Panc1 (cell line): ENCODE measurements around the gene SOX9. TPM values are rescaled to one million over a fixed set of nuclear protein-coding genes. Genes with fewer than 3 reads are reported as not detected.

Source experiments
- ATAC-seq: fragments of 200-7000 bp; cut with Tn5 transposase; 2 replicates; pipeline ENCODE4 v1.9.1; 2020; ENCODE audit warnings: mild to moderate bottlenecking, moderate library complexity
- BruUV-seq: library from RNA; stranded (reverse); fragments of 400-500 nt; replicated peaks from 2 replicates; lab custom pipeline; 2021; lab: Mats Ljungman, UMichigan
- CTCF ChIA-PET: fragments of 300-600 bp; sonication (Branson Sonifier 250); formaldehyde crosslinking; loops from one replicate; lab custom pipeline; 2022; ENCODE audit warnings: antibody characterized with exemption; lab: Charles Lee
- POLR2A ChIA-PET: fragments of 300-600 bp; sonication (Branson Sonifier 250); formaldehyde crosslinking; loops from one replicate; lab custom pipeline; 2022; ENCODE audit warnings: antibody characterized with exemption; lab: Charles Lee
- DNase-seq: peaks from one replicate; pipeline ENCODE4 v3.0.0-alpha.2; 2010; ENCODE audit warnings: low read depth, low spot score
- H3K27ac ChIP-seq: 2 replicates; pipeline ENCODE4 v1.5.1; 2011; ENCODE audit warnings: mild to moderate bottlenecking, low read length, inconsistent platforms
- H3K27me3 ChIP-seq: fragments of 200-500 bp; sonication (Bioruptor generic); 2 replicates; pipeline ENCODE4 v1.6.0; 2014; ENCODE audit warnings: low read length, inconsistent platforms; ENCODE audit not compliant: control insufficient read depth, insufficient read depth
- H3K36me3 ChIP-seq: fragments of 200-500 bp; sonication (Bioruptor generic); 2 replicates; pipeline ENCODE4 v1.5.1; 2014; ENCODE audit warnings: inconsistent platforms, mild to moderate bottlenecking, low read length, moderate library complexity; ENCODE audit not compliant: control insufficient read depth, insufficient read depth
- H3K4me1 ChIP-seq: 2 replicates; pipeline ENCODE4 v1.5.1; 2011; ENCODE audit warnings: inconsistent platforms, mild to moderate bottlenecking, low read length, moderate library complexity; ENCODE audit not compliant: control insufficient read depth, insufficient read depth
- H3K4me3 ChIP-seq, 2 experiments: 2 replicates each; pipeline ENCODE4 v1.5.1; 2011 to 2012; ENCODE audit warnings: low read depth in 2 of 2, low read length in 2 of 2, mild to moderate bottlenecking in 2 of 2, inconsistent platforms in 1 of 2, moderate library complexity in 1 of 2
- H3K9me3 ChIP-seq: fragments of 200-500 bp; sonication (Bioruptor generic); 2 replicates; pipeline ENCODE4 v1.5.1; 2014; ENCODE audit warnings: low read depth, mild to moderate bottlenecking, inconsistent platforms, low read length, moderate library complexity; ENCODE audit not compliant: control insufficient read depth, insufficient read depth
- POLR2AphosphoS5 ChIP-seq: IDR thresholded peaks from 2 replicates; pipeline ENCODE4 v1.6.1; 2012; ENCODE audit warnings: mild to moderate bottlenecking, low read depth, low read length, moderate library complexity
- SIN3A ChIP-seq: IDR thresholded peaks from 2 replicates; pipeline ENCODE4 v1.6.1; 2012; ENCODE audit warnings: low read depth, mild to moderate bottlenecking, low read length, moderate library complexity, borderline replicate concordance; ENCODE audit not compliant: insufficient read depth
- TCF7L2 ChIP-seq: IDR thresholded peaks from 2 replicates; pipeline ENCODE4 v1.6.1; 2011; ENCODE audit warnings: mild to moderate bottlenecking, low read depth, low read length, inconsistent platforms
- in situ Hi-C: cut with HindIII; loops from 2 replicates; pipeline ENCODE4 v1.10.0; 2016; ENCODE audit warnings: low sequenced_read_pairs, low pct_unique_long_range_greater_than_20kb
- intact Hi-C: fragments of 100-400 bp; cut with micrococcal nuclease; formaldehyde crosslinking; loops from one replicate; pipeline ENCODE4 v1.10.0; 2022; ENCODE audit not compliant: unreplicated experiment
- total RNA-seq: library from RNA; stranded (reverse); gene quantifications from one replicate; pipeline ENCODE4 v1.2.1, GENCODE V29; 2021; ENCODE audit not compliant: unreplicated experiment
- TF ChIP-seq, protein P1 (sequence below), 2 experiments: IDR thresholded peaks; 2 replicates each; pipeline ENCODE4 v1.6.1; 2011 to 2012; ENCODE audit warnings: low read depth in 2 of 2, control low read depth in 1 of 2, low read length in 1 of 2, mild to moderate bottlenecking in 1 of 2, moderate library complexity in 1 of 2; ENCODE audit not compliant: insufficient read depth in 1 of 2
- TF ChIP-seq, protein P2 (sequence below): fragments of 450-650 bp; IDR thresholded peaks from 2 replicates; pipeline ENCODE4 v1.5.1; 2017; ENCODE audit warnings: mild to moderate bottlenecking

Gene SOX9
- total RNA-seq, 1 experiment from 2014 or later = 79.5 TPM

- in situ Hi-C loops = no loop called here
Measured at GRCh38 chr17:72152387-72152929, 31.6 kb downstream of the SOX9 start.

DNA sequence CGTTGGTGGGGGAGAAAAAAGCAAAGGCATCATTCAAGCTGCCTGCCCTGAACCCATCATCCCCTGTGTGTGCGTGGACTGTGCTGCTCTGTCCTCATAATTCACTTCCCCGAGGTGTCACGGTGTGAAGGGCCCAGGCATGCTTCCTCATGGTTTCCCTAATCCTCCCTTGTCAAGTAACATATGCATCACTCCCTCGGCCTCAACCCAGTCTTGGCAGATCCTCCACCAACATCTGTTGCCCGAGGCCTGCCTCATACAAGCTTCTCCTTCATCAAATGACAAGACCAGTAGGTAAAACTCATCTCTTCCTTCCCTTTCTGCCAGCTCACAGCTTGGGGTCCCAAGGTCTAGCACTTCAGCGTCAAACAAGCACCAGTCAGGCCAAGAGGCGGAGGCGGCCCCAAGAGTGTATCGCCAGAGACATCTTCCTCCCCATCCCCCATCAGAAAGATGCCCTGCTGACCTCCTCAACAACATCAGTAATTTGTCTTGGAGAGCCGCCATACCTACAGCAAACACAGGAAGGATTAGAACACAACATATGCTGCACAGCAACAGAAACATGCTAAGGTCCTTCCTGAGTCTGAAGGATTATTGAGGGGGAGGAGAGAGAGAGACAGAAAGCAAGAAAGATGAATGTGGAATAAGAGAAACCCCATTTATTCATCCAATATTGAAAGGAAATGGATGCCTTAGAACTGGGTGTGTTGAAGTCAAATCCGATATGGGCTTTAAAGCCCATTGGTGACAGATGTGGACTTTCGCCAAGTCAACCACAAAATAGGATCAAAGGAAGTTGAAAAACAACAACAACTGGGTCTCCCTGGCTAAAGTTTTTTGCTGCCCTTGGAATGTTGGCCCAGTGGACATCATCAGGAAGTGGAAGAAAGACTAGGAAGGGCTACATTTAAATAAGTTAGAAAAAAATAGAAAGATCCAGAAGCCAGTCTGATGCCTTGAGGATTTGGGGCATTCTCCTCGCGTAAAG is 38.4 kb downstream of the SOX9 start:
- TF ChIP-seq, protein P1, sequence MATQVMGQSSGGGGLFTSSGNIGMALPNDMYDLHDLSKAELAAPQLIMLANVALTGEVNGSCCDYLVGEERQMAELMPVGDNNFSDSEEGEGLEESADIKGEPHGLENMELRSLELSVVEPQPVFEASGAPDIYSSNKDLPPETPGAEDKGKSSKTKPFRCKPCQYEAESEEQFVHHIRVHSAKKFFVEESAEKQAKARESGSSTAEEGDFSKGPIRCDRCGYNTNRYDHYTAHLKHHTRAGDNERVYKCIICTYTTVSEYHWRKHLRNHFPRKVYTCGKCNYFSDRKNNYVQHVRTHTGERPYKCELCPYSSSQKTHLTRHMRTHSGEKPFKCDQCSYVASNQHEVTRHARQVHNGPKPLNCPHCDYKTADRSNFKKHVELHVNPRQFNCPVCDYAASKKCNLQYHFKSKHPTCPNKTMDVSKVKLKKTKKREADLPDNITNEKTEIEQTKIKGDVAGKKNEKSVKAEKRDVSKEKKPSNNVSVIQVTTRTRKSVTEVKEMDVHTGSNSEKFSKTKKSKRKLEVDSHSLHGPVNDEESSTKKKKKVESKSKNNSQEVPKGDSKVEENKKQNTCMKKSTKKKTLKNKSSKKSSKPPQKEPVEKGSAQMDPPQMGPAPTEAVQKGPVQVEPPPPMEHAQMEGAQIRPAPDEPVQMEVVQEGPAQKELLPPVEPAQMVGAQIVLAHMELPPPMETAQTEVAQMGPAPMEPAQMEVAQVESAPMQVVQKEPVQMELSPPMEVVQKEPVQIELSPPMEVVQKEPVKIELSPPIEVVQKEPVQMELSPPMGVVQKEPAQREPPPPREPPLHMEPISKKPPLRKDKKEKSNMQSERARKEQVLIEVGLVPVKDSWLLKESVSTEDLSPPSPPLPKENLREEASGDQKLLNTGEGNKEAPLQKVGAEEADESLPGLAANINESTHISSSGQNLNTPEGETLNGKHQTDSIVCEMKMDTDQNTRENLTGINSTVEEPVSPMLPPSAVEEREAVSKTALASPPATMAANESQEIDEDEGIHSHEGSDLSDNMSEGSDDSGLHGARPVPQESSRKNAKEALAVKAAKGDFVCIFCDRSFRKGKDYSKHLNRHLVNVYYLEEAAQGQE (IDR thresholded peaks at IDR 0.05; ENCODE audit: insufficient read depth in 1 of 2, low read depth in 2 of 2, low read length in 1 of 2) = no peak
- TF ChIP-seq POLR2AphosphoS5 (no peak), TCF7L2 (no peak), SIN3A (no peak)
- TF ChIP-seq, protein P2, sequence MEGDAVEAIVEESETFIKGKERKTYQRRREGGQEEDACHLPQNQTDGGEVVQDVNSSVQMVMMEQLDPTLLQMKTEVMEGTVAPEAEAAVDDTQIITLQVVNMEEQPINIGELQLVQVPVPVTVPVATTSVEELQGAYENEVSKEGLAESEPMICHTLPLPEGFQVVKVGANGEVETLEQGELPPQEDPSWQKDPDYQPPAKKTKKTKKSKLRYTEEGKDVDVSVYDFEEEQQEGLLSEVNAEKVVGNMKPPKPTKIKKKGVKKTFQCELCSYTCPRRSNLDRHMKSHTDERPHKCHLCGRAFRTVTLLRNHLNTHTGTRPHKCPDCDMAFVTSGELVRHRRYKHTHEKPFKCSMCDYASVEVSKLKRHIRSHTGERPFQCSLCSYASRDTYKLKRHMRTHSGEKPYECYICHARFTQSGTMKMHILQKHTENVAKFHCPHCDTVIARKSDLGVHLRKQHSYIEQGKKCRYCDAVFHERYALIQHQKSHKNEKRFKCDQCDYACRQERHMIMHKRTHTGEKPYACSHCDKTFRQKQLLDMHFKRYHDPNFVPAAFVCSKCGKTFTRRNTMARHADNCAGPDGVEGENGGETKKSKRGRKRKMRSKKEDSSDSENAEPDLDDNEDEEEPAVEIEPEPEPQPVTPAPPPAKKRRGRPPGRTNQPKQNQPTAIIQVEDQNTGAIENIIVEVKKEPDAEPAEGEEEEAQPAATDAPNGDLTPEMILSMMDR = no peak
- DNase-seq = no peak
- CTCF ChIA-PET = no interaction called here
- POLR2A ChIA-PET = no interaction called here
- no peaks in the 10 kb centered on the region for H3K4me1 ChIP-seq
- H3K27ac ChIP-seq = no peak overlapping the region
- ATAC-seq = no peak
- no peak overlapping the region for H3K4me3 ChIP-seq
- in situ Hi-C loops (no loop called here), intact Hi-C loops (no loop called here)
- BruUV-seq = no TSS peak
- H3K27me3 ChIP-seq = no peaks in the 10 kb centered on the region
- H3K36me3 ChIP-seq = no peaks in the 10 kb centered on the region
- H3K9me3 ChIP-seq = no peaks in the 10 kb centered on the region

More at GRCh38 chr17:72152387-72152929, 31.6 kb downstream of the SOX9 start:
- no peaks in the 10 kb centered on the region for H3K9me3 ChIP-seq
- TF ChIP-seq TCF7L2 (no peak), SIN3A (no peak), POLR2AphosphoS5 (no peak)
- TF ChIP-seq, protein P2 = no peak
- TF ChIP-seq, protein P1 (IDR thresholded peaks at IDR 0.05; ENCODE audit: insufficient read depth in 1 of 2, low read depth in 2 of 2, low read length in 1 of 2) = no peak
- DNase-seq (no peak), ATAC-seq (no peak)
- H3K4me3 ChIP-seq = no peak overlapping the region; a peak in 1 of 4 replicates
- no TSS peak for BruUV-seq
- intact Hi-C loops = no loop called here
- no peaks in the 10 kb centered on the region for H3K27me3 ChIP-seq
- ChIA-PET CTCF (interaction anchor here (0.5 to 1.0 kb wide), 2 partner anchors 48 to 282 kb away, joined by 3 read pairs; no protein-coding TSS in a partner anchor), POLR2A (interaction anchor here (0.6 kb wide), 1 partner anchor 254 kb away, joined by 10 read pairs; no protein-coding TSS in a partner anchor)
- H3K27ac ChIP-seq = peak overlapping the region; percentile 92
- H3K4me1 ChIP-seq = peaks cover 48% of the 10 kb centered on the region
- H3K36me3 ChIP-seq = no peaks in the 10 kb centered on the region
